ENCODE data around the gene SSUH2.
"Not testable (repeated sequence)": the region's sequence is repeated elsewhere in the genome, so short reads cannot be mapped to it uniquely, and the experiment has no call there.

Gene SSUH2

GRCh38 chr3:8644748-8645390 is at the start of gene SSUH2:
Gene SSUH2 (minus strand): TSS chr3:8644798. CDS start chr3:8644758, 40 bp downstream.
- DNase-seq, result no peak

- not testable (repeated sequence) for DNase-seq
Measured at GRCh38 chr3:8691295-8691694, 46.7 kb upstream of the SSUH2 start.

GRCh38 chr3:8684992-8685391 is 40.4 kb upstream of the SSUH2 start:
- DNase-seq, result not testable (repeated sequence)

GRCh38 chr3:8682850-8683574 is 38.4 kb upstream of the SSUH2 start:
- peak in 1 of 2 experiments; percentile 26 for DNase-seq

GRCh38 chr3:8681881-8682538 is 37.4 kb upstream of the SSUH2 start:
- not testable (repeated sequence) for DNase-seq

GRCh38 chr3:8681349-8681748 is 36.8 kb upstream of the SSUH2 start:
- no peak for DNase-seq

- DNase-seq, result not testable (repeated sequence)
Measured at GRCh38 chr3:8679817-8680553, 35.4 kb upstream of the SSUH2 start.

- no peak for DNase-seq
Measured at GRCh38 chr3:8678751-8679150, 34.2 kb upstream of the SSUH2 start.

GRCh38 chr3:8677258-8677657 is 32.7 kb upstream of the SSUH2 start:
- DNase-seq, result not testable (repeated sequence)

GRCh38 chr3:8675591-8675990 is 31.0 kb upstream of the SSUH2 start:
- DNase-seq, result not testable (repeated sequence)

GRCh38 chr3:8673083-8673737 is 28.6 kb upstream of the SSUH2 start:
- DNase-seq, result no peak

GRCh38 chr3:8669019-8669418 is 24.4 kb upstream of the SSUH2 start:
- no peak for DNase-seq

- DNase-seq, result no peak
Measured at GRCh38 chr3:8668216-8668615, 23.6 kb upstream of the SSUH2 start.

GRCh38 chr3:8667463-8668091 is 23.0 kb upstream of the SSUH2 start:
- no peak for DNase-seq

- no peak for DNase-seq
Measured at GRCh38 chr3:8665407-8665896, 20.9 kb upstream of the SSUH2 start.

- DNase-seq, result peak; percentile 55 to 68
Measured at GRCh38 chr3:8663177-8664061, 18.8 kb upstream of the SSUH2 start.

GRCh38 chr3:8662594-8662993 is 18.0 kb upstream of the SSUH2 start:
- DNase-seq, result no peak

GRCh38 chr3:8660175-8661118 is 15.8 kb upstream of the SSUH2 start:
- no peak for DNase-seq

GRCh38 chr3:8659242-8659641 is 14.6 kb upstream of the SSUH2 start:
- no peak for DNase-seq
